Esophagus muscularis mucosa (tissue), 4 donors: ENCODE data around the gene IL20RA. TPM values are rescaled to one million over a fixed set of nuclear protein-coding genes. Genes with fewer than 3 reads are reported as not detected.

Source experiments
- DNase-seq: peaks from one replicate; pipeline ENCODE4 v3.0.0-alpha.2; 2017; ENCODE audit errors: extremely low spot score
- H3K27ac ChIP-seq, 4 donors: fragments of 200-600 bp; sonication (generic); replicated peaks in 1 of 4; 1 replicate in 3 of 4; 2 replicates in 1 of 4; pipeline ENCODE4 v1.5.1; 2016 to 2019; ENCODE audit warnings: mild to moderate bottlenecking in 1 of 4
- H3K27me3 ChIP-seq, 4 donors: fragments of 200-600 bp; sonication (generic); one replicate each; pipeline versions ENCODE4 v1.5.1 to v1.6.0; 2016 to 2019
- H3K36me3 ChIP-seq, 4 donors: fragments of 200-600 bp; sonication (generic); one replicate each; pipeline ENCODE4 v1.5.1; 2016 to 2019
- H3K4me1 ChIP-seq, 4 donors: fragments of 200-600 bp; sonication (generic); one replicate each; pipeline ENCODE4 v1.5.1; 2016 to 2019
- H3K4me3 ChIP-seq, 4 donors: fragments of 200-600 bp; sonication (generic); 1 replicate in 2 of 4; 2 replicates in 2 of 4; pipeline ENCODE4 v1.5.1; 2016 to 2019; ENCODE audit warnings: mild to moderate bottlenecking in 4 of 4, moderate library complexity in 1 of 4
- H3K9me3 ChIP-seq, 4 donors: fragments of 200-600 bp; sonication (generic); 1 replicate in 3 of 4; 2 replicates in 1 of 4; pipeline ENCODE4 v1.5.1; 2016 to 2019
- EP300 ChIP-seq: sonication (generic); formaldehyde crosslinking; IDR thresholded peaks from one replicate; pipeline ENCODE4 v1.6.1; 2017; ENCODE audit warnings: antibody characterized with exemption
- POLR2A ChIP-seq: fragments of 450-650 bp; IDR thresholded peaks from one replicate; pipeline ENCODE4 v1.6.1; 2017; ENCODE audit warnings: antibody characterized with exemption, moderate library complexity, mild to moderate bottlenecking, low read depth
- POLR2AphosphoS5 ChIP-seq, 2 donors: sonication (generic); formaldehyde crosslinking; IDR thresholded peaks; one replicate each; pipeline ENCODE4 v1.6.1; 2017; ENCODE audit warnings: antibody characterized with exemption in 2 of 2
- WGBS: methylation state at CpG from one replicate; pipeline ENCODE4 v1.1.5; 2018; 5-methylcytosine and 5-hydroxymethylcytosine counted together
- intact Hi-C: fragments of 100-400 bp; cut with DNase I; formaldehyde crosslinking; loops from one replicate; pipeline ENCODE4 v1.15.1; 2023
- total RNA-seq, 4 donors: library from RNA; depleted of rRNA; stranded (reverse); fragments of >200 nt; gene quantifications; one replicate each; pipeline versions ENCODE4 v1.1.0 to v1.2.1, GENCODE V29; 2016
- TF ChIP-seq, protein P1 (sequence below), 3 experiments: fragments of 200-600 bp in 2 of 3; fragments of 450-650 bp in 1 of 3; sonication (generic) in 2 of 3; IDR thresholded peaks; one replicate each; pipeline ENCODE4 v1.5.1; 2017 to 2019; ENCODE audit warnings: antibody characterized with exemption in 3 of 3, mild to moderate bottlenecking in 2 of 3, moderate library complexity in 1 of 3

IL20RA gene
- total RNA-seq, 4 donors from 2014 or later = 1.6 to 5.0 (median 2.2) TPM

DNA sequence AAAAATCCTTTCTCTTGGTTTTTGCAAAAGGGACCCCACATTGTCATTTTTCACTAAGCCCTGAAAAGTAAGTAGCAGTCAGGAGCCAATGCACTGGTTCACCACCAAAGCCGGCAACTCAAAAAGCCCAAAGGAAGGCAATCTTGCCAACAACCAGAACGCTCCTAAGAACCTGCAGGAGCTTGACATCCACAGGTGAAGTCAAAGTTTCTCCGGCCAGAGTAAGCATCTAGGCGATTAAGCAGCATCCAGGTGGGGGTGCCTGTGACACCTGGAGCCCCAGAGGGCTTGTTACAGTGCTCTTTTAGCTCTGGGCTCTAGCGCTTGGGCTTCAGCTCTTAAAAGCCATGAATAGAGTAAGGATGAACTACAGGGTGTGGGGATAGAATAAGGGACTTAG lies 86.6 kb downstream of the IL20RA start:
- intact Hi-C loops = no loop called here
- no peaks in the 10 kb centered on the region for H3K36me3 ChIP-seq
- H3K9me3 ChIP-seq = no peaks in the 10 kb centered on the region
- no peaks in the 10 kb centered on the region for H3K4me1 ChIP-seq
- peaks cover 0 to 20% (median 0%) of the 10 kb centered on the region in 4 donors for H3K27me3 ChIP-seq
- DNase-seq = no peak
- WGBS = 95% methylated on average over 5 of the region's 5 CpGs
- H3K4me3 ChIP-seq = no peak overlapping the region
- TF ChIP-seq, protein P1, sequence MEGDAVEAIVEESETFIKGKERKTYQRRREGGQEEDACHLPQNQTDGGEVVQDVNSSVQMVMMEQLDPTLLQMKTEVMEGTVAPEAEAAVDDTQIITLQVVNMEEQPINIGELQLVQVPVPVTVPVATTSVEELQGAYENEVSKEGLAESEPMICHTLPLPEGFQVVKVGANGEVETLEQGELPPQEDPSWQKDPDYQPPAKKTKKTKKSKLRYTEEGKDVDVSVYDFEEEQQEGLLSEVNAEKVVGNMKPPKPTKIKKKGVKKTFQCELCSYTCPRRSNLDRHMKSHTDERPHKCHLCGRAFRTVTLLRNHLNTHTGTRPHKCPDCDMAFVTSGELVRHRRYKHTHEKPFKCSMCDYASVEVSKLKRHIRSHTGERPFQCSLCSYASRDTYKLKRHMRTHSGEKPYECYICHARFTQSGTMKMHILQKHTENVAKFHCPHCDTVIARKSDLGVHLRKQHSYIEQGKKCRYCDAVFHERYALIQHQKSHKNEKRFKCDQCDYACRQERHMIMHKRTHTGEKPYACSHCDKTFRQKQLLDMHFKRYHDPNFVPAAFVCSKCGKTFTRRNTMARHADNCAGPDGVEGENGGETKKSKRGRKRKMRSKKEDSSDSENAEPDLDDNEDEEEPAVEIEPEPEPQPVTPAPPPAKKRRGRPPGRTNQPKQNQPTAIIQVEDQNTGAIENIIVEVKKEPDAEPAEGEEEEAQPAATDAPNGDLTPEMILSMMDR (IDR thresholded peaks at IDR 0.05) = no peak
- TF ChIP-seq POLR2A (no peak), POLR2AphosphoS5 (IDR thresholded peaks at IDR 0.05) (no peak), EP300 (no peak)
- no peak overlapping the region for H3K27ac ChIP-seq

DNA sequence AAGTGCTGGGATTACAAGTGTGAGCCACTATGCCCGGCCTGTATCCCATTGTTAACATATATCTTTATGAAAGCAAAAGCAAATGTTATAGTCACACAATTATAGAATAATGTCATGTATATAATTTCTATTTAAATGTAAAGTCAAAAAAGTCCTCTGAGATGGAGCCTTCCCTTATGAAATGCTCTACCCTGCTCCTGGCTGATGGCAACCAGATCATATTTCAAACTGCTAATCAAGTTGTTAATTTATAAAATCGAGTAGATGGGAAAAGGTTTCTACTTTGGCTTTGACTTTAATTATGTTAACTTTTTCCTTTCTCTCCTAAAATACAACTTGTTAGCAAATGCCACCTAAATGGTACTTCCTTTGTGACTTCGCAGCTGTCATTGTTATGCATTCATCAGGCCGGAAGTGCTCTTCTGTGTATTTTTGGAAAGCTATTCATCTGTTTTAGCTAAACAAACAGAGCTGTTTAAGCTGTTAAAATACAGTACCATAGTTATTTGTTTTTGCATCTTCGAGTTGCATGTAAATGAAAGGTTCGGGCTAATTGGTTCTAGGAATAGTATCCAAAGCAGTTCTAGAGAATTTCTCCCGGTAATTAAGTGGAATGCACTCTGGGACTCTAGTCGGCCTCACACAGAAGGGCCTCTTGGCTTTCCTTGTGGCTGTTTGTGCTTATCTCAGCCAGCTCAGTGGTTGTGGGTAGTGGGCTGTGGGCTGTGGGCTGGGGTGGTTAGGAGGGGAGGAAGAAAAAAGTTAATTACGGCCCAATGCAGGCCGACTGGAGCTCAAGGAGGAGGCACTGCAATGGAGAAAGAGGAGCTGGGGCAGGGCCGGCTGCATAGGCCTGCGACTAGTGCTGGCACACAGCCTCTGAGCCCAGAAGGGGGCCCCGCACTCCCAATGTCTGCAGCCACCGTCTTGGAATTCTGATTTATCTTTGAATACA lies 87.9 kb downstream of the IL20RA start:
- no peaks in the 10 kb centered on the region for H3K4me1 ChIP-seq
- intact Hi-C loops = no loop called here
- H3K27me3 ChIP-seq = peaks cover 0 to 20% (median 0%) of the 10 kb centered on the region in 4 donors
- WGBS = 58% methylated on average over 14 of the region's 14 CpGs
- TF ChIP-seq POLR2A (no peak), POLR2AphosphoS5 (IDR thresholded peaks at IDR 0.05) (no peak), EP300 (no peak)
- TF ChIP-seq, protein P1 (IDR thresholded peaks at IDR 0.05) = no peak
- no peak for DNase-seq
- no peaks in the 10 kb centered on the region for H3K36me3 ChIP-seq
- no peak overlapping the region for H3K4me3 ChIP-seq
- H3K9me3 ChIP-seq = no peaks in the 10 kb centered on the region
- H3K27ac ChIP-seq = no peak overlapping the region

GRCh38 chr6:136955123-136955522 lies 89.6 kb downstream of the IL20RA start:
- TF ChIP-seq POLR2AphosphoS5 (IDR thresholded peaks at IDR 0.05) (no peak), EP300 (no peak), POLR2A (no peak)
- TF ChIP-seq, protein P1 (IDR thresholded peaks at IDR 0.05) = no peak

DNA sequence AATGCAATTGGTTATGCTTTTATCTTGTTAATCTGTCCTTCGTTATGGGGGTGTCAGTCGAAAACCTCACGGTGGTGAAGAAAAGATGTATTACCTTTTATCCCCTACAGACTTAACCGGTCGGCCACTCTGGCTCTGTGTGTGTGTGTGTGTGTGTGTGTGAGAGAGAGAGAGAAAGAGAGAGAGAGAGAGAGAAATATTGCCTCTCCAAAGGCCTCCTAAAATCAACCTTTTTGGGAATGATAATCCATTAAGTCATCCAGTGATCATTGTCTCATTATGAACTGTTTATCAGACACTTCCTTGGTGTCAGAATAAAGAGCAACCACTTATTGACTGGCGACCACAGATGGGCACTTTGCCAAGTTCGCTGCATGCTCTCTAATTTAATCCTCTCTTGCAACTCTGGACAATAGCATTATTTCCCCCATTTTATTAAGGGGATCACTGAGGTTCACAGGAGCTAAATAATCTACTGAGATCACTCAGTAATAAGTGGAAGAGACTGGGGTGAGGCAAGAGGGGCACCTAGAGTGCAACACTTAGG lies 92.0 kb downstream of the IL20RA start:
- intact Hi-C loops = no loop called here
- peaks cover 0 to 5% (median 0%) of the 10 kb centered on the region in 4 donors for H3K27me3 ChIP-seq
- TF ChIP-seq POLR2AphosphoS5 (IDR thresholded peaks at IDR 0.05) (no peak), EP300 (no peak), POLR2A (no peak)
- TF ChIP-seq, protein P1 (IDR thresholded peaks at IDR 0.05) = no peak
- WGBS = 61% methylated on average over 7 of the region's 7 CpGs
- no peaks in the 10 kb centered on the region for H3K9me3 ChIP-seq
- DNase-seq = no peak
- H3K27ac ChIP-seq = no peak overlapping the region
- H3K4me1 ChIP-seq = no peaks in the 10 kb centered on the region
- no peaks in the 10 kb centered on the region for H3K36me3 ChIP-seq
- H3K4me3 ChIP-seq = no peak overlapping the region

More at GRCh38 chr6:136955123-136955522, 89.6 kb downstream of the IL20RA start:
- H3K27me3 ChIP-seq = peaks cover 0 to 18% (median 0%) of the 10 kb centered on the region in 4 donors
- DNase-seq = no peak
- no peaks in the 10 kb centered on the region for H3K9me3 ChIP-seq
- no peak overlapping the region for H3K27ac ChIP-seq
- intact Hi-C loops = no loop called here
- WGBS = 87% methylated on average over 3 of the region's 3 CpGs
- no peaks in the 10 kb centered on the region for H3K4me1 ChIP-seq
- H3K4me3 ChIP-seq = no peak overlapping the region
- no peaks in the 10 kb centered on the region for H3K36me3 ChIP-seq
